HG02798 (cell line): ENCODE measurements around the gene HDAC9.

Experiments used
- ATAC-seq: cut with Tn5 transposase; IDR thresholded peaks from one replicate; pipeline ENCODE4 v1.9.1; 2021; ENCODE audit warnings: mild to moderate bottlenecking; ENCODE audit not compliant: unreplicated experiment, poor library complexity

The HDAC9 gene

GRCh38 chr7:18491871-18492270, 3.7 kb upstream of the HDAC9 start:
- no peak for ATAC-seq

GRCh38 chr7:18494406-18494805, 1.1 kb upstream of the HDAC9 start:
- no peak for ATAC-seq

GRCh38 chr7:18494821-18495408, 634 bp upstream of the HDAC9 start:
- ATAC-seq, result peak; percentile 40

GRCh38 chr7:18496341-18496700, 772 bp downstream of the HDAC9 start:
- ATAC-seq, result peak; percentile 1

GRCh38 chr7:18497082-18497481, 1.5 kb downstream of the HDAC9 start:
- no peak for ATAC-seq

GRCh38 chr7:18497800-18498199, 2.3 kb downstream of the HDAC9 start:
- no peak for ATAC-seq

GRCh38 chr7:18498341-18498740, 2.8 kb downstream of the HDAC9 start:
- no peak for ATAC-seq

- ATAC-seq, result no peak
Observed at GRCh38 chr7:18499407-18500177, 4.0 kb downstream of the HDAC9 start.

GRCh38 chr7:18503126-18503866, 7.7 kb downstream of the HDAC9 start:
- ATAC-seq, result no peak

- no peak for ATAC-seq
Observed at GRCh38 chr7:18504965-18505364, 9.4 kb downstream of the HDAC9 start.

GRCh38 chr7:18505870-18506460, 10.4 kb downstream of the HDAC9 start:
- peak; percentile 59 for ATAC-seq

GRCh38 chr7:18508443-18509427, 13.2 kb downstream of the HDAC9 start:
- peak; percentile 83 for ATAC-seq

GRCh38 chr7:18509481-18509880, 13.9 kb downstream of the HDAC9 start:
- ATAC-seq, result no peak

- no peak for ATAC-seq
Observed at GRCh38 chr7:18511351-18512140, 16.0 kb downstream of the HDAC9 start.

GRCh38 chr7:18513343-18513742, 17.8 kb downstream of the HDAC9 start:
- no peak for ATAC-seq

- ATAC-seq, result no peak
Observed at GRCh38 chr7:18515067-18515466, 19.5 kb downstream of the HDAC9 start.

- ATAC-seq, result no peak
Observed at GRCh38 chr7:18517646-18518045, 22.1 kb downstream of the HDAC9 start.

- ATAC-seq, result no peak
Observed at GRCh38 chr7:18518555-18518954, 23.0 kb downstream of the HDAC9 start.
